K562 treated with DMSO at 1 percent for 4 hours (cell line): ENCODE results near the gene MSH6. TPM values are rescaled to one million over a fixed set of nuclear protein-coding genes. Genes with fewer than 3 reads are reported as not detected.

ENCODE experiments used
- total RNA-seq: library from RNA; unstranded; fragments of 300-600 nt; gene quantifications from 2 replicates; pipeline ENCODE4 v1.2.3, GENCODE V29; 2022; ENCODE audit not compliant: insufficient read depth

MSH6 gene, protein sequence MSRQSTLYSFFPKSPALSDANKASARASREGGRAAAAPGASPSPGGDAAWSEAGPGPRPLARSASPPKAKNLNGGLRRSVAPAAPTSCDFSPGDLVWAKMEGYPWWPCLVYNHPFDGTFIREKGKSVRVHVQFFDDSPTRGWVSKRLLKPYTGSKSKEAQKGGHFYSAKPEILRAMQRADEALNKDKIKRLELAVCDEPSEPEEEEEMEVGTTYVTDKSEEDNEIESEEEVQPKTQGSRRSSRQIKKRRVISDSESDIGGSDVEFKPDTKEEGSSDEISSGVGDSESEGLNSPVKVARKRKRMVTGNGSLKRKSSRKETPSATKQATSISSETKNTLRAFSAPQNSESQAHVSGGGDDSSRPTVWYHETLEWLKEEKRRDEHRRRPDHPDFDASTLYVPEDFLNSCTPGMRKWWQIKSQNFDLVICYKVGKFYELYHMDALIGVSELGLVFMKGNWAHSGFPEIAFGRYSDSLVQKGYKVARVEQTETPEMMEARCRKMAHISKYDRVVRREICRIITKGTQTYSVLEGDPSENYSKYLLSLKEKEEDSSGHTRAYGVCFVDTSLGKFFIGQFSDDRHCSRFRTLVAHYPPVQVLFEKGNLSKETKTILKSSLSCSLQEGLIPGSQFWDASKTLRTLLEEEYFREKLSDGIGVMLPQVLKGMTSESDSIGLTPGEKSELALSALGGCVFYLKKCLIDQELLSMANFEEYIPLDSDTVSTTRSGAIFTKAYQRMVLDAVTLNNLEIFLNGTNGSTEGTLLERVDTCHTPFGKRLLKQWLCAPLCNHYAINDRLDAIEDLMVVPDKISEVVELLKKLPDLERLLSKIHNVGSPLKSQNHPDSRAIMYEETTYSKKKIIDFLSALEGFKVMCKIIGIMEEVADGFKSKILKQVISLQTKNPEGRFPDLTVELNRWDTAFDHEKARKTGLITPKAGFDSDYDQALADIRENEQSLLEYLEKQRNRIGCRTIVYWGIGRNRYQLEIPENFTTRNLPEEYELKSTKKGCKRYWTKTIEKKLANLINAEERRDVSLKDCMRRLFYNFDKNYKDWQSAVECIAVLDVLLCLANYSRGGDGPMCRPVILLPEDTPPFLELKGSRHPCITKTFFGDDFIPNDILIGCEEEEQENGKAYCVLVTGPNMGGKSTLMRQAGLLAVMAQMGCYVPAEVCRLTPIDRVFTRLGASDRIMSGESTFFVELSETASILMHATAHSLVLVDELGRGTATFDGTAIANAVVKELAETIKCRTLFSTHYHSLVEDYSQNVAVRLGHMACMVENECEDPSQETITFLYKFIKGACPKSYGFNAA (N-terminal part only)
- total RNA-seq = 37.5 and 38.9 TPM in 2 replicates

DNA sequence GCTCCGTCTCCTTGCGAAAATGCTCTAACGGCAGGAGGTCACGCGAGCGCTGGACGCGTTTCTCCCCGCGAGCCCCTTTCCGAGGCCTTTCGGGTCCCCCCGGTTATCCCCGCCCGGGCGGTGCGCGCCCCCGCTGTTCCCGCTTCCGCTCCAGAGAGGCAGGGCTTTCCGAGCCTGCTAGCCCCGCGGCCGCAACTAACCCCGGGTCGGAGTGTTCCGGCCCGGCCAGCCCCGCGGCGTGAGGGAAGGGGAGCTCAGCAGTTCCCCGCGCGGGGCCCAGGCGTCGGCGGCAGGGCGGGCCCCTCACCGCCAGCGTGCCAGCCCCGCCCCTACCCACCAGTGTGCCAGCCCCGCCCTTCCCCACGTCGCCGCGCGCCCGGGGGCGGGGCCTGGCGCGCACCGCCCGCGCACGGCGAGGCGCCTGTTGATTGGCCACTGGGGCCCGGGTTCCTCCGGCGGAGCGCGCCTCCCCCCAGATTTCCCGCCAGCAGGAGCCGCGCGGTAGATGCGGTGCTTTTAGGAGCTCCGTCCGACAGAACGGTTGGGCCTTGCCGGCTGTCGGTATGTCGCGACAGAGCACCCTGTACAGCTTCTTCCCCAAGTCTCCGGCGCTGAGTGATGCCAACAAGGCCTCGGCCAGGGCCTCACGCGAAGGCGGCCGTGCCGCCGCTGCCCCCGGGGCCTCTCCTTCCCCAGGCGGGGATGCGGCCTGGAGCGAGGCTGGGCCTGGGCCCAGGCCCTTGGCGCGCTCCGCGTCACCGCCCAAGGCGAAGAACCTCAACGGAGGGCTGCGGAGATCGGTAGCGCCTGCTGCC lies at the start of gene MSH6:
Gene MSH6, plus strand, starts transcription at position 475 of the 815 bp plus-strand sequence. Its CDS starts 89 bp downstream, at position 564.

Other genes with a start within 250 kb of the MSH6 start
- 0.08 TPM in 1 of 2 replicates, not detected in the other for gene KCNK12, start 212.2 kb upstream of the MSH6 start, total RNA-seq
- gene FBXO11, start 123.4 kb downstream of the MSH6 start, total RNA-seq = 16.2 and 17.8 TPM in 2 replicates